HL-60/S4 treated with phorbol 12-myristate 13-acetate at 8.2 ng/mL for 4 days and 3 days (cell line): ENCODE results near the gene TMEM33.

Experiments used
- in situ Hi-C: fragments of 300-500 bp; cut with MboI; formaldehyde crosslinking; loops from 2 replicates; pipeline ENCODE4 v1.15.0; 2022; ENCODE audit warnings: low sequenced_read_pairs

The TMEM33 gene

DNA sequence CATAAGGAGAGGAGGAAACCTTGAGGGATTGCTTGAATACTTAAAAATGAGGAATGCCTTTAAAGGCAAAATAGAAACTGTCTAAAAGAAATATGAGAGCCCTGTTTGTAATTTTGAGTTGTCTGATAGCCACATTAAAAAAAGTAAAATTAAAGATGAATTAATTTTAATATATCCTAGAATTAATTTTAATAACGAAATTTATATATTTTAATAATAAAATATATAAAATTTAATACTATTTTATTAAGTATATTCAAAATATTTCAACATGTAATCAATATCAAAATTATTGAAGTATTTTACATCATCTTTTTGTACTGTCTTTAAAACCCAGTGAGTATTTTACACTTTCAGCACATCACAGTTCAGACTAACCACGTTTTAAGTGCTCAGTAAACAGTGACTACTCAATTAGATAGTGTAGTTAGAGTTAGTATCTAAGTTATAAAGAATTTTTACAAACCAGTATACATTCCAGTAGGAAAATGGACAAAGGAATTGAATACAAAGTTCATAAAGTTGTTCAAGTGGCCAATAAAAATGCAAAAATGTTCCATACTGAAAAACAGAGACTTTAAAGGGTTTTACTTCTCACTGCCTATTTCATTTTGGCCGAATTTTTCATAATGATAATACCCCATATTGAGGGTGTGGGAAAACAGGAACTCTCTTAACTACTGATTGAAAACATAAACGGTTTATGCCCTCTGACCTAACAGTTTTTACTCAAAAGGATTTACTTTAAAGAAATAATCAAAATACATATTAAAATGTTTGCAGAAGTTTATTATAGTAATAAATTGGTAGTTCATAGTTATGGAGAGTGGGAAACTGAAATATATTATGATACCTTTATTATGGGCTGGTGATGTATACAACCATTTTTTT, 58.0 kb downstream of the TMEM33 start:
- in situ Hi-C loops: no loop called here

GRCh38 chr4:41994461-41994985, 59.3 kb downstream of the TMEM33 start:
- in situ Hi-C loops: no loop called here

- in situ Hi-C loops: no loop called here
These were observed 62.8 kb downstream of the TMEM33 start for GRCh38 chr4:41998019-41998418.

GRCh38 chr4:41999321-41999720, 64.1 kb downstream of the TMEM33 start:
- in situ Hi-C loops: no loop called here

DNA sequence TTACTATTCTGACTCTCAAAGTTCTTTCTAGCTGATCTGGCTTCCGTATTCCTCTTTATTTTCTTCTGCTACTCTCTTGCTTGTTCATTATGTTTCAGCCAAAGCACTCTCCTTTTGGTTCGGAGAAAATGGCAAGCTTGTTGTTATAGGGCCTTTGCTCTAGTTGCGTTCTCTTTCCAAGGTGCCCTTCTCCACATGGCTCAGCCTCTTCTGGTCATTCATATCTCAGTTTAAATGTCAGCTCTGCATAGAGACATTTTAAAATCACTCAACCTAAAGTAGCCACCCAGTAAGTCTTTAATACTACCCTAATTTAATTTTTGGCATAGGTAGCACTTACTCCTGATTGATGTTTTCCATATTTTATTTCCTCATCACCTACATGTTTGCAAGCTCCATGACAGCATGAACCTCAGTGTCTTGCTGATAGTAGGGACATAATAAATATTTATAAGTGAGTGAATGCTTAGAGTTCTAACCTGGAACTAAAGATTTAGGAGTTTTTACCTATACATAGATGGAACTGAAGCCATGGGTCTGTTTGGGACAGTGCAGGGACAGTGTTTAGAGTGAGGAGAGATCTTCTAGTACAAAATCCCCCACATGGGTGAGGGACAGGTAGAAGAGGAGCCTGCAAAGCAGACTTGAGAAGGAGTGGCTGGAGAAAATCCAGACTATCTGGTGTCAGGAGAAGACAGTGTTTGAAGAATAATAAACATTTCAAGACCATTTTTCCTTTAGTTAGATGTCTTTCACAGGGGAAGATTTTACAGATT, 73.0 kb downstream of the TMEM33 start:
- in situ Hi-C loops: no loop called here
